H9 (cell line): Measurements from ENCODE around the gene TMEM273. TPM values are rescaled to one million over a fixed set of nuclear protein-coding genes. Genes with fewer than 3 reads are reported as not detected.
A peak's percentile ranks its signal among the peaks of the same experiment; 100 is the strongest.

ENCODE experiments used
- DNase-seq: peaks from one replicate; pipeline ENCODE4 v3.0.0-alpha.2; 2017
- H2AFZ ChIP-seq: one replicate; pipeline ENCODE4 v1.6.1; 2013; ENCODE audit warnings: mild to moderate bottlenecking, low read length, control low read depth, moderate library complexity
- H2AK5ac ChIP-seq: 2 replicates; pipeline ENCODE4 v1.6.1; 2013; ENCODE audit warnings: low read length, control low read depth, mixed read lengths; ENCODE audit not compliant: insufficient read length
- H2BK120ac ChIP-seq: one replicate; pipeline ENCODE4 v1.6.1; 2013; ENCODE audit warnings: low read depth, mild to moderate bottlenecking, low read length, control low read depth, inconsistent platforms; ENCODE audit not compliant: poor library complexity, severe bottlenecking
- H2BK12ac ChIP-seq: 2 replicates; pipeline ENCODE4 v1.6.1; 2013; ENCODE audit warnings: low read length, control low read depth, mixed read lengths, low read depth; ENCODE audit not compliant: insufficient read length
- H2BK15ac ChIP-seq: 2 replicates; pipeline ENCODE4 v1.6.1; 2013; ENCODE audit warnings: low read depth, low read length, control low read depth
- H2BK20ac ChIP-seq: one replicate; pipeline ENCODE4 v1.6.1; 2013; ENCODE audit warnings: low read depth, mild to moderate bottlenecking, low read length, control low read depth, inconsistent platforms; ENCODE audit not compliant: poor library complexity, severe bottlenecking
- H2BK5ac ChIP-seq: 2 replicates; pipeline ENCODE4 v1.6.1; 2013; ENCODE audit warnings: low read length, control low read depth, mixed read lengths; ENCODE audit not compliant: insufficient read length
- H3K14ac ChIP-seq: 2 replicates; pipeline ENCODE4 v1.6.1; 2013; ENCODE audit warnings: low read length, control low read depth; ENCODE audit not compliant: insufficient read depth
- H3K18ac ChIP-seq: 2 replicates; pipeline ENCODE4 v1.6.1; 2013; ENCODE audit warnings: low read depth, mild to moderate bottlenecking, mixed read lengths, low read length, control low read depth; ENCODE audit not compliant: insufficient read length
- H3K23ac ChIP-seq: 2 replicates; pipeline ENCODE4 v1.6.1; 2013; ENCODE audit warnings: low read length, control low read depth, mixed read lengths, low read depth; ENCODE audit not compliant: insufficient read length
- H3K23me2 ChIP-seq: 2 replicates; pipeline ENCODE4 v1.6.1; 2013; ENCODE audit warnings: low read depth, mild to moderate bottlenecking, mixed read lengths, low read length, control low read depth; ENCODE audit not compliant: insufficient read length, poor library complexity, severe bottlenecking
- H3K27ac ChIP-seq: 2 replicates; pipeline ENCODE4 v1.5.1; 2013; ENCODE audit warnings: low read length, control low read depth, mixed read lengths, low read depth; ENCODE audit not compliant: insufficient read length
- H3K27me3 ChIP-seq: 2 replicates; pipeline ENCODE4 v1.6.1; 2013; ENCODE audit warnings: low read length, control low read depth, inconsistent platforms; ENCODE audit not compliant: insufficient read depth
- H3K4ac ChIP-seq: 2 replicates; pipeline ENCODE4 v1.6.1; 2013; ENCODE audit warnings: low read depth, mild to moderate bottlenecking, control low read depth, inconsistent platforms, low read length, moderate library complexity
- H3K4me1 ChIP-seq: 2 replicates; pipeline ENCODE4 v1.6.1; 2013; ENCODE audit warnings: low read length, control low read depth, inconsistent platforms; ENCODE audit not compliant: insufficient read depth
- H3K4me2 ChIP-seq: 2 replicates; pipeline ENCODE4 v1.6.1; 2013; ENCODE audit warnings: low read length, control low read depth, mixed read lengths; ENCODE audit not compliant: insufficient read length, insufficient read depth
- H3K56ac ChIP-seq: 2 replicates; pipeline ENCODE4 v1.6.1; 2013; ENCODE audit warnings: low read depth, mild to moderate bottlenecking, mixed read lengths, low read length, control low read depth; ENCODE audit not compliant: insufficient read length
- H3K79me1 ChIP-seq: 2 replicates; pipeline ENCODE4 v1.6.1; 2013; ENCODE audit warnings: low read depth, mild to moderate bottlenecking, moderate library complexity, low read length, control low read depth, inconsistent platforms; ENCODE audit not compliant: insufficient read depth, poor library complexity, severe bottlenecking
- H3K79me2 ChIP-seq: 2 replicates; pipeline ENCODE4 v1.6.1; 2013; ENCODE audit warnings: low read length, control low read depth, inconsistent platforms; ENCODE audit not compliant: insufficient read depth
- H3K9ac ChIP-seq: 2 replicates; pipeline ENCODE4 v1.6.1; 2013; ENCODE audit warnings: low read length, control low read depth, mixed read lengths; ENCODE audit not compliant: insufficient read length; ENCODE audit errors: extremely low read depth
- H3K9me3 ChIP-seq: one replicate; pipeline ENCODE4 v1.6.1; 2013; ENCODE audit warnings: low read depth, low read length, inconsistent platforms; ENCODE audit not compliant: control insufficient read depth
- H3T11ph ChIP-seq: one replicate; pipeline ENCODE4 v1.6.1; 2013; ENCODE audit warnings: mild to moderate bottlenecking, low read length, control low read depth, inconsistent platforms
- H4K20me1 ChIP-seq: one replicate; pipeline ENCODE4 v1.6.1; 2013; ENCODE audit not compliant: control insufficient read depth, insufficient read length, insufficient read depth
- H4K5ac ChIP-seq: 2 replicates; pipeline ENCODE4 v1.6.1; 2013; ENCODE audit warnings: low read depth, mild to moderate bottlenecking, mixed read lengths, low read length, control low read depth; ENCODE audit not compliant: insufficient read length
- H4K8ac ChIP-seq: replicated peaks from 2 replicates; pipeline ENCODE4 v1.6.1; 2013; ENCODE audit warnings: low read length, control low read depth, mixed read lengths, low read depth; ENCODE audit not compliant: insufficient read length
- H4K91ac ChIP-seq: 2 replicates; pipeline ENCODE4 v1.6.1; 2013; ENCODE audit warnings: low read depth, mild to moderate bottlenecking, moderate library complexity, mixed read lengths, low read length, control low read depth; ENCODE audit not compliant: insufficient read length
- H3K27ac Mint-ChIP-seq, 3 experiments: 2 replicates in 2 of 3; 3 replicates in 1 of 3; pipeline ENCODE4 v1.8.0; 2020 to 2021; ENCODE audit warnings: mixed read lengths in 3 of 3, mild to moderate bottlenecking in 1 of 3, moderate library complexity in 1 of 3
- H3K27me3 Mint-ChIP-seq: 2 replicates; pipeline ENCODE4 v1.8.0; 2021; ENCODE audit warnings: low read depth, mild to moderate bottlenecking, moderate library complexity, mixed read lengths
- H3K36me3 Mint-ChIP-seq, 3 experiments: 2 replicates in 2 of 3; 3 replicates in 1 of 3; pipeline ENCODE4 v1.8.0; 2020 to 2021; ENCODE audit warnings: low read depth in 3 of 3, mixed read lengths in 3 of 3; ENCODE audit not compliant: insufficient read depth in 1 of 3
- H3K4me1 Mint-ChIP-seq, 2 experiments: 2 replicates each; pipeline ENCODE4 v1.8.0; 2020; ENCODE audit warnings: mixed read lengths in 2 of 2
- H3K4me3 Mint-ChIP-seq, 2 experiments: 2 replicates in 1 of 2; 3 replicates in 1 of 2; pipeline ENCODE4 v1.8.0; 2020 to 2021; ENCODE audit warnings: mild to moderate bottlenecking in 2 of 2, mixed read lengths in 2 of 2, moderate library complexity in 1 of 2
- H3K9me3 Mint-ChIP-seq, 2 experiments: 2 replicates in 1 of 2; 3 replicates in 1 of 2; pipeline ENCODE4 v1.8.0; 2020; ENCODE audit warnings: mild to moderate bottlenecking in 2 of 2, mixed read lengths in 2 of 2, moderate library complexity in 1 of 2
- WGBS: extraction: QIAGEN DNeasy Blood & Tissue Kit; methylation state at CpG from one replicate; pipeline ENCODE4 v1.1.7; 2013; ENCODE audit warnings: missing lambda C conversion rate, low lambda C conversion rate, mixed read lengths; ENCODE audit not compliant: insufficient read length; ENCODE audit errors: extremely low coverage; 5-methylcytosine and 5-hydroxymethylcytosine counted together
- total RNA-seq: library from RNA; stranded (reverse); gene quantifications from 2 replicates; pipeline ENCODE4 v1.2.1, GENCODE V29; 2021
- TF ChIP-seq, protein P1 (sequence below): fragments of 200-600 bp; sonication (generic); conservative IDR thresholded peaks from 3 replicates; pipeline ENCODE4 v1.8.0; 2021; ENCODE audit warnings: antibody characterized with exemption, mild to moderate bottlenecking

The TMEM273 gene
- total RNA-seq, 1 experiment from 2014 or later = not detected

DNA sequence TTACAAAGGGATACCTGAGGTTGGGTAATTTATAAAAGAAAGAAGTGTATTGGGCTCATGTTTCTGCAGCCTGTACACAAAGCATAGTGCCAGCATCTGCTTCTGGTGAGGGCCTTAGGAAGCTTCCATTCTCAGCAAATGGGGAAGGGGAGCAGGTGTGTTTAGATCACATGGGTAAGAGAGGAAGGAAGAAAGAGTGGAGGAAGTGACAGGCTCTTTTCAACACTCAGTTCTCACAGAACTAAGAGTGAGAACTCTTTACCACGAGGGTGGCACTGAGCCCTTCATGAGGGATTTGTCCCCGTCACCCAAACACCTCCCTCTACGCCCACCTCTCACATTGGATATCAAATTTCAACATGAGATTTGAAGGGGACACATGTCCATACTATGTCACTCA is 53.9 kb downstream of the TMEM273 start:
- no peak overlapping the region for H4K8ac ChIP-seq
- no CpG with 5 or more reads among the region's 3 CpGs for WGBS
- no peak overlapping the region for H3K56ac ChIP-seq
- H2BK5ac ChIP-seq = no peak overlapping the region
- no peak overlapping the region for H3T11ph ChIP-seq
- H3K23ac ChIP-seq = no peak overlapping the region
- DNase-seq = peak; percentile 0
- H3K27ac ChIP-seq = no peak overlapping the region
- no peak overlapping the region for H3K4me3 Mint-ChIP-seq
- H3K4me2 ChIP-seq = no peak overlapping the region
- H2AK5ac ChIP-seq = no peak overlapping the region
- H2BK20ac ChIP-seq = no peak overlapping the region
- no peak overlapping the region for H3K18ac ChIP-seq
- H2AFZ ChIP-seq = no peak overlapping the region
- H2BK120ac ChIP-seq = no peak overlapping the region
- H3K14ac ChIP-seq = no peak overlapping the region
- H4K91ac ChIP-seq = no peak overlapping the region
- H3K9me3 Mint-ChIP-seq = peaks cover 0 to 2% of the 10 kb centered on the region in 2 experiments; a peak in 2 of 5 replicates
- no peak overlapping the region for H2BK15ac ChIP-seq
- H3K79me1 ChIP-seq = no peaks in the 10 kb centered on the region
- no peaks in the 10 kb centered on the region for H4K20me1 ChIP-seq
- H3K9me3 ChIP-seq = no peaks in the 10 kb centered on the region
- no peaks in the 10 kb centered on the region; a peak in 1 of 7 replicates for H3K36me3 Mint-ChIP-seq
- H3K23me2 ChIP-seq = no peaks in the 10 kb centered on the region
- peaks cover 6% of the 10 kb centered on the region for H3K27me3 Mint-ChIP-seq
- H2BK12ac ChIP-seq = no peak overlapping the region
- no peaks in the 10 kb centered on the region; the same call in 1 of the 2 replicates for H3K4me1 ChIP-seq
- H3K9ac ChIP-seq = no peak overlapping the region
- no peaks in the 10 kb centered on the region for H3K79me2 ChIP-seq
- H3K27ac Mint-ChIP-seq = no peak overlapping the region
- no peak overlapping the region for H4K5ac ChIP-seq
- peaks cover 5 to 7% of the 10 kb centered on the region in 2 experiments; a peak in 3 of 4 replicates for H3K4me1 Mint-ChIP-seq
- TF ChIP-seq, protein P1, sequence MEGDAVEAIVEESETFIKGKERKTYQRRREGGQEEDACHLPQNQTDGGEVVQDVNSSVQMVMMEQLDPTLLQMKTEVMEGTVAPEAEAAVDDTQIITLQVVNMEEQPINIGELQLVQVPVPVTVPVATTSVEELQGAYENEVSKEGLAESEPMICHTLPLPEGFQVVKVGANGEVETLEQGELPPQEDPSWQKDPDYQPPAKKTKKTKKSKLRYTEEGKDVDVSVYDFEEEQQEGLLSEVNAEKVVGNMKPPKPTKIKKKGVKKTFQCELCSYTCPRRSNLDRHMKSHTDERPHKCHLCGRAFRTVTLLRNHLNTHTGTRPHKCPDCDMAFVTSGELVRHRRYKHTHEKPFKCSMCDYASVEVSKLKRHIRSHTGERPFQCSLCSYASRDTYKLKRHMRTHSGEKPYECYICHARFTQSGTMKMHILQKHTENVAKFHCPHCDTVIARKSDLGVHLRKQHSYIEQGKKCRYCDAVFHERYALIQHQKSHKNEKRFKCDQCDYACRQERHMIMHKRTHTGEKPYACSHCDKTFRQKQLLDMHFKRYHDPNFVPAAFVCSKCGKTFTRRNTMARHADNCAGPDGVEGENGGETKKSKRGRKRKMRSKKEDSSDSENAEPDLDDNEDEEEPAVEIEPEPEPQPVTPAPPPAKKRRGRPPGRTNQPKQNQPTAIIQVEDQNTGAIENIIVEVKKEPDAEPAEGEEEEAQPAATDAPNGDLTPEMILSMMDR = no peak
- no peak overlapping the region for H3K4ac ChIP-seq
- no peaks in the 10 kb centered on the region for H3K27me3 ChIP-seq
